ENCODE data around the gene SLC18A2.
"Not testable (repeated sequence)": the region's sequence is repeated elsewhere in the genome, so short reads cannot be mapped to it uniquely, and the experiment has no call there.

Gene SLC18A2

DNA sequence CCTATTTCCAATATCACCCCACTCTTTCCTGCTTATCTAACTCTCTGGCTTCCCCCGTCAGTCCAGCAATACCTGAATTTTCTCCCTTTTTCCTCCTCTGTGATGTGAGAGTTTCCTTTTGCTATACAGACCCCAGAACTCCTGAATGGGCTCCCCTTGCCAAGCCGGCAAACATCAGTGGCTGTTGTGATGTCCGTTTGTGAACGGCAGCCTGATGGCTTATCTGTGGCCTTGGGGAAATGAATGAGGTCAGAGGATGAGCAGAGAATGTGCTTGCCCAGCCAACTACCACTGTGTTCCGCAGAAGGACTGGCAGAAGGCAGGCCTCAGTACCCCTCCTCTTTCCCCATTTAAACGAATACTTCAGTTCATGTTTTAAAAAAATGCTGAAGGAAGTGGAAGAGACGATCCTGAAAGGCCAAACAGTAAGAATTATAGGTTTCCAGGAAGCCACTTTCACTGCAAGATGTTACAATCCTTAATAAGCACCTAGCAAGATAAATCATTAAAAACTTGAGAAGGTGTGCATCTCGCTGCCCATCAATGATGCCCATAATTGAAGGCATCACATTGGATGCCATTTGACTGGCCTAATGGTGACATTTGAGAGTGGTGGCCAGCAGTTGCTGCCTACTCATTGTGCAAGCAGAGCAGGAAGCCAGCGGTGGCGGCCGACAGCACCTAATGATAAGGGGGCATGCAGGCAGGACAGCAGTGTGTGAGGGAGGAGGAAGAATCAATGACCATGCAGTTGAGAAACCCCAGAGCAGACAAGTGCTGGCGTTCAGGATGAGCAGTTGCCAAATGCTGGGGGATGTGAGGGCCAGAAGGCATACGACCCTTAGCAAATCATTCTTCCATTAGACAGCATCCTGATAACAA, 31.5 kb downstream of the SLC18A2 start:
- no peak overlapping the region for H3K4me3 ChIP-seq (ENCODE audit: low read depth, low read length)
- TF ChIP-seq CTCF (IDR thresholded peaks at IDR 0.05; ENCODE audit: low read depth, low read length, missing control alignments): no peak
- DNase-seq (ENCODE audit: low read depth): no peak

- no peak overlapping the region for H3K4me3 ChIP-seq (ENCODE audit: low read depth, low read length)
- TF ChIP-seq CTCF (IDR thresholded peaks at IDR 0.05; ENCODE audit: low read depth, low read length, missing control alignments): no peak
- no peak for DNase-seq (ENCODE audit: low read depth)
Measured at GRCh38 chr10:117273980-117274379, 33.1 kb downstream of the SLC18A2 start.

DNA sequence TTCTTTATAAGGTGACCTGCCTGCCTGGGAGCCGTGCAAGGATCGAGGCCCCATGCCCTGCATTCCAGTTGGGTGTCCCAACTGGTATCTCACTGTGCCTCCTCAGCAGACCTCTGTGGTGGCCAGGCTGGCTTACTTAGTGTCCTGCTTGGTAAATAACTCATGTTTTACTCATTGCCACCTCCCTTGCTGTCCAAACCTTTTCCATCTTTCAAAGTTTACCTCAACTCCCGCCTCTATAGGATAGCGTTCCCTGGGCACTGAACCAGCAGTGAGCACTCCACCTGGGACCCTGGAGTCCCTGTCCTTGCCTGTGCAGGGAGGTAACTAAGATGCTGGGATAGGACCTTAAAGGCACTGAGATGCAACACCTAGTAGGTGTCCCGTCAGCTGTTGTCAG, 33.6 kb downstream of the SLC18A2 start:
- TF ChIP-seq CTCF (IDR thresholded peaks at IDR 0.05; ENCODE audit: low read depth, low read length, missing control alignments): no peak
- no peak for DNase-seq (ENCODE audit: low read depth)

DNA sequence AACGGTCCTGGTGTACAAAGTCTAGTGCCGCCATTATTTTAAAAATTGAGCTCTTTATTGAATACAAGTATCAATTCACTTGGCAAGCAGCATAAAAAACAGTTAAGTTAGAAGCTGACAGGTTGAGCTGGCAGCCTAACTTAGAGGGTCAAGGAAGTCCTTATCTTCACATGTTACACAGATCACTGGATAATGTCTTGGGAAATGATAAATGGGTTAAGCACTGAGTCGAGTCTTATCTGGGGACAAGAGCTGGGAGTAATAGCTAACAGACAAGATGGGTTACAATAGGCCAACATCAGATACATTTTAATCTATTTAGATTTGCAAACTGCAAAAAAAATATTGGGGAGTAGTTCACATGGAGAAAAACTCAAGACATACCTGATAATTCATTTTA, 34.2 kb downstream of the SLC18A2 start:
- H3K4me3 ChIP-seq (ENCODE audit: low read depth, low read length): no peak overlapping the region
- no peak for TF ChIP-seq CTCF (IDR thresholded peaks at IDR 0.05; ENCODE audit: low read depth, low read length, missing control alignments)
- no peak for DNase-seq (ENCODE audit: low read depth)

More for the DNA sequence above, 33.6 kb downstream of the SLC18A2 start:
- H3K4me3 ChIP-seq (ENCODE audit: low read depth, low read length): no peak overlapping the region

GRCh38 chr10:117277675-117278074, 36.8 kb downstream of the SLC18A2 start:
- TF ChIP-seq CTCF (IDR thresholded peaks at IDR 0.05; ENCODE audit: low read depth, low read length, missing control alignments): no peak
- H3K4me3 ChIP-seq (ENCODE audit: low read depth, low read length): no peak overlapping the region
- DNase-seq (ENCODE audit: low read depth): no peak

DNA sequence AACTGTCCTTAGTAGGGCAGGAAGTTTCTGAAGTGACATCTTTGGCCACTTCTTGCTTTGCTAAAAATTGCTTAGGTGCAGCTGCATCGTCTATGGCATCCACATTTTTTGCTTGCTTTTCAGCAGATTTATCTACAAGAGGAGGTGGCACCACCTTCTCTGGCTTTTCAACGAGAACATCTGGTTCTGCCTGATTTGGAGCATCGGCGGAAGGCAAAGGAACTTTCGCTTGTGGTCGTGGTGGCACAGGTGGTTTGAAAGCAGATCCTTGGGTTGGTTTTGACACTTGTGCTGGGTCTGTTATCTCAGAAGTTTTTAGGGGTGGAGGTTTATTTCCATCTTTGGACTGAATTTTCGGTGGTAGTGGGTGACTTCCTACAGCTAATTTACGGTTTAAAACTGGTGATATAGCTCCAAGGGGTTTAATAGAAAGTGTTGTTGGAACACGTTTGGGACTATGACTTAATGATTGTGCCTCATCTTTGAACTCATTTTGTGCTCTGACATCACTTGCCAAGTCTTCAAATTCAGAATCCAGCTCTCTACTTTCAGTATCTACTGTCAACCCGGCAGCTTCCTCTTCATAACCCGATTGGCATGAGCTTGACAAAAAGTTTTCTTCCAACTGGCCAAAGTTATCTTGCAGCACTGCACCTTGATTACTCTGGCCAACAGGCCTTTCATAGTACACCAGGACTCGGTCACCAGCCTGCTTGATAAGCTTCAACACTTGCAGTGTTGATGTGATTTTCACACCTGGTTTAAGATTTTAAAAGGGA, 44.0 kb downstream of the SLC18A2 start:
- no peak for TF ChIP-seq CTCF (IDR thresholded peaks at IDR 0.05; ENCODE audit: low read depth, low read length, missing control alignments)
- no peak for DNase-seq (ENCODE audit: low read depth)

DNA sequence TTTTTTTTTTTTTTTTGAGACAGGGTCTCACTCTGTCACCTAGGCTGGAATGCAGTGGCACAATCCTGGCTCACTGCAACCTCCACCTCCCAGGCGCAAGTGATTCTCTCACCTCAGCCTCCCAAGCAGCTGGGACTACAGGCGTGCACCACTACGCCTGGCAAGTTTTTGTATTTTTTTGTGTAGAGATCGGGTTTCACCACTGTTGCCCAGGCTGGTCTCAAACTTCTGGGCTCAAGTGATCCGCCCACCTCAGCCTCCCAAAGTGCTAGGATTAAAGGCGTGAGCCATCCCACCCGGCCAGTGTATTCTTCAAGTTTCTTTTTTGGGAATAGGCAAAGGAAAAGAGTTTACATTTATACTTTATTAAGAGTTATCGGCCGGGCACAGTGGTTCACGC, 50.0 kb downstream of the SLC18A2 start:
- DNase-seq (ENCODE audit: low read depth); H3K4me3 ChIP-seq (ENCODE audit: low read depth, low read length): not testable (repeated sequence)

More for the DNA sequence above, 44.0 kb downstream of the SLC18A2 start:
- no peak overlapping the region for H3K4me3 ChIP-seq (ENCODE audit: low read depth, low read length)
